HUDEP-2 (cell line): ENCODE data around the gene KLHL9.
"Not testable (repeated sequence)": the region's sequence is repeated elsewhere in the genome, so short reads cannot be mapped to it uniquely, and the experiment has no call there.

Experiments used
- DNase-seq, 76 experiments: peaks; one replicate each; lab custom pipeline; 2025; ENCODE audit not compliant: unreplicated experiment in 76 of 76; lab: John Stamatoyannopoulos, UW

The KLHL9 gene, protein sequence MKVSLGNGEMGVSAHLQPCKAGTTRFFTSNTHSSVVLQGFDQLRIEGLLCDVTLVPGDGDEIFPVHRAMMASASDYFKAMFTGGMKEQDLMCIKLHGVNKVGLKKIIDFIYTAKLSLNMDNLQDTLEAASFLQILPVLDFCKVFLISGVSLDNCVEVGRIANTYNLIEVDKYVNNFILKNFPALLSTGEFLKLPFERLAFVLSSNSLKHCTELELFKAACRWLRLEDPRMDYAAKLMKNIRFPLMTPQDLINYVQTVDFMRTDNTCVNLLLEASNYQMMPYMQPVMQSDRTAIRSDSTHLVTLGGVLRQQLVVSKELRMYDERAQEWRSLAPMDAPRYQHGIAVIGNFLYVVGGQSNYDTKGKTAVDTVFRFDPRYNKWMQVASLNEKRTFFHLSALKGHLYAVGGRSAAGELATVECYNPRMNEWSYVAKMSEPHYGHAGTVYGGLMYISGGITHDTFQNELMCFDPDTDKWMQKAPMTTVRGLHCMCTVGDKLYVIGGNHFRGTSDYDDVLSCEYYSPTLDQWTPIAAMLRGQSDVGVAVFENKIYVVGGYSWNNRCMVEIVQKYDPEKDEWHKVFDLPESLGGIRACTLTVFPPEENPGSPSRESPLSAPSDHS

DNA sequence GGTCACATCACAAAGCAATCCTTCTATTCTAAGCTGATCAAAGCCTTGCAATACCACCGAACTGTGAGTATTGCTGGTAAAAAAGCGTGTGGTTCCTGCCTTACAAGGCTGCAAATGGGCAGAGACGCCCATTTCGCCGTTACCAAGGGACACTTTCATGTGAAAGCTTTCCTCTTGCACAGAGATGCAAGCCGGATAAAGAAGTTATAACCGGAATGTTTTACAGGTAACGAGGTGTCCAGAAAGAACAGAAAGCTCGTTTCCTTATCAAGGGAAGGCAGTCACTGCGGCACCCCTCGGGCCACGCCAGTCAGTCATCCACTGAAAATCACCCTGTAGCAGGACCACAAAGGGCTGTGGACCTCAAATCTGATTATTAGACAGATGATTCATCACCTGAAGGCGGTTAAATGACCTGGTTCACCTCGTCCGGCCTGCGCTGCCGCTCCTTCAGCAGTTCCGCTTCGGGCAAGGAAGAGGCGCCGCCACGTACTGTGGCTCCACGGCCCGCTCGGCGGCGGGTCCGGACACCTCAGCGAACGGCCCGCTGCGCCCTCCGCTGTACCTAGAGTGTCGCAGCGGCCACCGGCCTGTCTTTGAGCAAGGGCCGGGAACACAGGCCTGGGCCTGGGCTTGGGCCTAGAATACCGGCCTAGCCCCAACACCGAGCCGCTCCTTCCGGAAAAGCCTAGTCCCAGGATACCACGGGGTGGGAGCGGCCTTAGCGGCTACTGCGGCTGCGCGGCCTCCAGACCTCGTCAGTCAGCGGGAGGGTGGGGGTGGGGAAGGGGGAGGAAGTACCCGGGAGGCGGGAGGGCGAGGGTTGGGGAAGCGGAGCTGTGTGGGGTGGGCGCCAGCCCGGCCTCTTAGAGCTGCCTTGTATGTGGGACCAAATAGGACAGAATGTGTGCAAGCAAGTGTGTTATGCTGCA lies at the start of gene KLHL9:
Gene KLHL9 (minus strand): TSS at position 704 of the 932 bp plus-strand sequence. CDS start 545 bp downstream, at position 159.
- DNase-seq, result peak in 75 of 76 experiments; percentile 20 to 90 (median 79)

DNA sequence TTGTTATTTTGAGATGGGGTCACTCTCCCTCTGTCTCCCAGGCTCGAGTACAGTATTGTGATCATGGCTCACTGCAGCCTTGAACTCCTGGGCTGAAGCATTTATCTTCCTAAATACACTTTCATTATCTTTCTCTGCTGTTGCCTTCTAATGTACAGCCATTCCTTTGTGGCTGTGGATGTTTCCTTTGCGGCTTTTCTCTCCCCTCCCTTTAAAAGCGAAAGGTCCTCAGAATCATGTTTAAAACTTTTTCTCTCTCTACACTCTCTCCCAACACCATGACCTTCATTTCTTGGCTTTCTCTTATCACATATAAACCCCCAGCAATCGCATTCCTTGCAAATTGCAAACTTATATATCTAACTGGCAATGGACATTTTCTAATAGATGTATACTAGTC lies 48.4 kb upstream of the KLHL9 start:
- no peak for DNase-seq

DNA sequence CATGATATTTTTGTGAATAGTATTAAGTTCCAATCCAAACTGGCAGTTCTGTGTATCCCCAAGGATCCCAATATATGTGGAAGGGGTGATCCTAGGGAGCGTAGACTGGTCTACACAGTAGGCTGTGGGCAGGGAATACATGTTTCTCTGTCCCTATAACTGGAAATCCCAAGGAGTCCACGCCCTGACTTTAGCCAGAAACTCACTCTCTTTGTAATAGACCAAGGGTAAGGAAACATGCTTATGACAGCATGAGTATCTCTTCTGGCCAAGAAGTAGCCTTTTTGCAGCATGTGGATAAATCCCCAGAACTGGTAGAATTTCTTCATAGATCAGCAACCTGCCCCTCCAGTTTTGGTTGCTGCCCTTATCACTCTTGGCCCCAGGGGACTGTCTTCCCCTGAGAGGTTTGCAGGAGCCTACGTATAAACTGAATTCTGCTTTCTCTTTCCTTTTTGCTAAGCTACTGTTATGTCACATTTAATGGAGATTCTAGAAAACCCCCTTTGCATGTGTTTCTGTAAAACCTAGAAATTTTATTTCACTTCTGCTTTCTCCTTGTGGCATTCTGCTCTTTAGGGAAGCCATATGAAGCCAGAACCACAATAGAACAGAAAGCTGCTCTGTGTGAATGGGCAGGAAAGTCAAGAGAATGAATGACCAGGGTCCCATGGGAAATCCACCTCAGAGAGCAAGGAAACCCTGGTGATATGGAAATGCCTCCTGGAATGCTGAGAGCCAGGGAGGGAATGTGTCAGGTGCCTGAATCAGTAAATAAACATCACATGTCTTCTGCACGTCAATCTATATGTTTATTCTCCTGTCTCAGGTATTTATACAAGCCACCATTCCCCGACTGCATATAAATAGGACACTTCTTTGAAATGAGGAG lies 46.5 kb upstream of the KLHL9 start:
- no peak for DNase-seq

DNA sequence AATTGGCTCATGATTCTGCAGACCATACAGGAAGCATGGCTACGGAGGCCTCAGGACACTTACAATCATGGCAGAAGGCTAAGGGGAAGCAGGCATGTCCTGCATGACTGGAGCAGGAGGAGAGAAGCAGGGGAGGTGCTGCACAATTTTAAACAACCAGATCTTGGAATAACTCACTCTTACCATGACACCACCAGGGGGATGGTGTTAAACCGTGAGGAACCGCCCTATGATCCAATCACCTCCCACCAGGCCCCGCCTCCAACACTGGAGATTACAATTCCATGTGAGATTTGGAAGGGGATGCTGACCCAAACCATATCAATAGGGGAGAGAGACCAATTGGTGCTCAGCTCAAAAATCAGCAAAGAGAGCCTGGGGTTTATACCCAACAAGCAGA lies 36.3 kb upstream of the KLHL9 start:
- not testable (repeated sequence) for DNase-seq

DNA sequence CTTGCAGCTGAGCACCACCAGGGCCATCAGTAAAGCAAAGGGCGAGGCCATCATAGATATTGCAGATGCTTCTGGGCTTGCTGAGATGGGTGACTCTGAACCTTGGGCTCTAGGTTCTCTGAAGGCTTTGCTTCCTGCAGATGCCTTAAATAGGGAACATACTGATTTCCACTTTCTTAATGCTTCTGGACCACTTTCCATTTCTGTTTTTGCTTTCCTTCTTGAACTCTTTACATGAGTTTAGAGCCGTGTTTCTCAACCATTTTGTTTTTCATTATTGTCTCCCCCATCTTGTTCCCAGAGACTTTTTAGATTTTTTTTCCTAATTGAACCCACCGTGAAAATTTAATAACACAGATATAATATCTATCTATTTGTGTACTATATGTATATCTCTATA lies 32.8 kb upstream of the KLHL9 start, which contains the start of gene IFNA13:
Gene IFNA13 (minus strand): TSS at position 101 of the 400 bp plus-strand sequence. CDS start 47 bp downstream, at position 54.
- no peak for DNase-seq

DNA sequence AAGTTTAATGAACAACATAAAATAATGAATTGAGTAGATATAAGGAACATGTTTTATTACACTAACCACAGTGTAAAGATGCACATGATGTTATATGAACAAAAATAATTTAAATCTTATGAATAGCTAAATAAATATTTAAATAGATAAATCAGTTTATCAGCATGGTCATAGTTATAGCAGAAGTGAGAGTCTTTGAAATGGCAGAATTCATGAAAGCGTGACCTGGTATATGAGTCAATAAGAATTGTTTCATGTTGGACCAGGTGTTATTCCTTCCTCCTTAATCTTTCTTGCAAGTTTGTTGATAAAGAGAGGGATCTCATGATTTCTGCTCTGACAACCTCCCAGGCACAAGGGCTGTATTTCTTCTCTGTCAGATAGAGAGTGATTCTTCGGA lies 32.0 kb upstream of the KLHL9 start:
- DNase-seq, result not testable (repeated sequence)

DNA sequence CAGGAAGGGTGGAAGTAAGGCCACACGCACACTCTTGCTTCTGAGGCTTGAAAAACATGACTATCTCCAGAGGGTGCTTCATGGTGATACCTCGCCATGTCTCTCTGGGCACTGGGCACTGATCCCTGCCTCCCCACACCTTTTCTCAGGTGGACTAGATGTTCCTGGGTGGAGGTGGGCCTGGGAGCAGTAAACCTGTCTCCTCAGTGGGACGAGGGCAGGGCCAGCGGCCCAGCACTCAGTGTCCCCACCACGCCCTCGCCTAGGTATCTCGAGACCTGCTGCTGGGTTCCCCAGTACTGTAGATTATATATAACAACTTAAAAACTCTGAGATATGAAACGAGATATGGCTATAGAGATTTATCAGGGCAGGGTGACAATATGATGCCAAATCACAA lies 27.1 kb upstream of the KLHL9 start:
- no peak for DNase-seq

DNA sequence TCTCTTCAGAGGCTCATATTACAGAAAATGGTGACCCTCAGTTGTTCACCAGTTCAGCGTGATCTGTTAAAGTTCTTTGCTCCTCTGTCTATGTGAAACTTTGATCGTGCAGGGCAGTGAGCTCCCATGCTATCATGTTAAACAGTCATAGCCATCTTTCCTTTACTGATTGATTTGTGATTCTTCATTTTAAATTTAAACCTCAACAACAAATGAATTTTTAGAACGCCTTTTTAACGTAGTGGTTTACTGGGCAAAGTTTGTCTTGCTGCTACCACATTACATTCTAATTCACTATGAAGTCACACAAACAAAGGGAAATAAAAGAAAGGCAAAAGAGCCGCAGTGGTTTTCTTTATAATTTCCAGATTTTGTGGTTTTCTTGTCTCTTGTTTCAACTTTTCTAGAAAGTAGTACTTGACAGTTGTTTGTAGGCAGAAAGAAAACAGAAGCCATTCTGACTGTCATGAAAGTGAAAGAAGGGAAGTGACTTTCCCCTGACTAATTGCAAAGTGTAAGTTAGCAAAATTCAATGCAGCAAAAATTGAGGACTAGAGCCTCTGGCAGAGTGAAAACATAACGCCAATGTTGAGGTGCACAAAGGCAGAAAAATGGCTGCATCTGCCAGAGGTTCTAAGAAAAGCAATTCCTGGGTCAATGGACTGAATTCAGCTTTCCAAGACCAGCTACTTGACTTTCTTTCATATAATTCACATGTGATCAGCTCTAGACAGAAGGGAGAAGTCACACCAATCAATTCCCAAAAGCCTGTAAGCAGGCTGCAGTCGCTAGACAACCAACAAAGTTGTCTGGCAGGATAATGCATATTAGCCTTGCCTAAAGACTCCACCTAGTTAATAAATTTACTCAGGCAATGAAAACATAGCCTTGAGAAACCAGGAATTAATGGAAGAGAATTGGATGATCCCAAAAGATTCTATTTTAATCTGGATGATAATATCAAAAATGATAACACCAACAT lies 22.6 kb upstream of the KLHL9 start:
- no peak for DNase-seq

DNA sequence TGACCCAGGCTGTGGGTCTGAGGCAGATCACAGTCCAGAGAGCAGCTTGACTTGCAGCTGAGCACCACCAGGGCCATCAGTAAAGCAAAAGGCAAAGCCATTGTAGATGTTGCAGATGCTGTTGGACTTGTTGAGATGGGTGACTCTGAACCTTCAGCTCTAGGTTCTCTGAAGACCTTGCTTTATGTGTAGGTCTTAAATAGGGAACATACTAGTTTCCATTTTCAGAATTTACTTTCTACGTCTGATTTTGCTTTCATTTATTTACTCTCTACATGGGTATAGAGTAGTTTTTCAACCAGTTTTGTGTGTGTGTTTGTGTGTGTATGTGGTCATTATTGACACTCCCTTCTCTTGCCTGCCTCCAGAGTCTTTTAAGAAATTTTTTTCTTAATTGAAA lies 15.6 kb upstream of the KLHL9 start, which contains the start of gene IFNA6:
Gene IFNA6 (minus strand): TSS at position 101 of the 400 bp plus-strand sequence. CDS start 0 bp downstream, at position 101.
- no peak for DNase-seq

DNA sequence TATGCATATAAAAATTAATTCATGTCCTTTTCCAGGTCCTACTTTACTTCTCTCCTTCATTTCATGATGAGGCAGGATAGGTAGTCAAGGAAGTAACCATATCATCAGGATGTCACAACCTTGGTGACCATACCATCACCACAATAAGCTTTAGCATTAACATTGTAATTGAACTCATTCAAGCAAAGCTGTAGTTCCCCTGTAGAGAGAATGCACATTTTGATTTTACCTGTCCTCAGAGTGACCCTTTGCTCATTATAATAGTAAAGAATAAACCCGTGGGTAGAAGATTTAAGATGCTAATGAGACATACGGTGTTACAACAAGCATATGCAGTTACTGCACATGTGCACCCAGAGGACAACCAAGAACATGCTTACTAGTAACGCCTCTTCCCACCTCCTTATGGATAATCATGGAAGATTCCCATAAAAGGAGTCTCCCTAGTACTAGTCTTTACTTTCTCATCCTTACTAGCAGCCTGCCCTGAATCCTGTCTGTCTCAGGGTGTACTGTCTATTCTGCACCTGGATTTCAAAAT lies 13.3 kb upstream of the KLHL9 start:
- DNase-seq, result no peak

DNA sequence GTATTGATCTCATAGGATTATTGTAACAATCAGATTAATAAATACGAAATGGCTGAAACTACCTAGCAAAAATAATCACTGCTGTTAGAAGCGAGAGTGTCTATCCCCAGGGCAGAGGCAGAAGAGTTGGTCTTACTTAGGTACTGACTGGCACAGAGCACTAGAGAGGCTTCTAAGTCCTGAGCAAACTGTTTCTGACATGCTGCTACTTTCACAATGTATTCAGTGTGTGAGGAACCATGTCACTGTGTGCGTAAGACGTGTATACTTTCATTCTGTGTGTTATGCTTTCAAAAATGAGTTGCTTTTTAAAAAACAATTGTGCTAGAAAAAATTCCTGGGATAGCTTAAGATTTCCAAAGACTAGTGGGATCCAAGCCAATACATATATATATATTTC lies 5.5 kb upstream of the KLHL9 start:
- DNase-seq, result no peak

DNA sequence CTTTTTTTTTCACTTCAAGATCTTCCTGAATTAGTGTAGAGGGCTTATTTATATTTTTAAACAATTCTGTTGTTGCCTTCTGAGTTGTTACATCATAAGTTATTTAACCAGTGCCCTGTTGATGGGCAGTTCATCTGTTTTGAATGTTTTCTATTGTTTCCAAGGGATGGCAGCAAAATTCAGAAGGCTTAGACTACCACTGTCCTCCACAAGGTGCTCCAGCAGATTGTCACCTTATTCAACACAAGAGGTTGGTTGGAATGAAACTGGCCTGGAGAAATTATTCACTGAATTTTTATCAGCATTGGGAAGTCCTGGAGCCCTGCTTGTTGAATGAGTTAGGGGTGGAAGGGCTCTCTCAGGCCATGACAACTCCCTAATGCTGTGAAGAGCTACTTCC lies 1.3 kb upstream of the KLHL9 start:
- DNase-seq, result peak in 2 of 76 experiments; percentile 3 to 10

DNA sequence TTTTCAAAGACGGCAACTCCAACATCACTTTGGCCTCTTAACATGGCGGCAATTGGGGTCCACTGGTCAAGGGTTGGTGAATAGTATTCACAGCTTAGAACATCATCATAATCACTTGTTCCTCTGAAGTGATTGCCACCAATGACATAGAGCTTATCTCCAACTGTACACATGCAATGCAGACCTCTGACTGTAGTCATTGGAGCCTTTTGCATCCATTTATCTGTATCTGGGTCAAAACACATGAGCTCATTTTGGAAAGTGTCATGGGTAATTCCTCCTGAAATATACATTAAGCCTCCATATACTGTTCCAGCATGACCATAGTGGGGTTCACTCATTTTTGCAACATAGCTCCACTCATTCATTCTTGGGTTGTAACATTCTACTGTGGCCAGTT lies 2.0 kb downstream of the KLHL9 start:
- peak in 10 of 76 experiments; percentile 2 to 25 (median 12) for DNase-seq

DNA sequence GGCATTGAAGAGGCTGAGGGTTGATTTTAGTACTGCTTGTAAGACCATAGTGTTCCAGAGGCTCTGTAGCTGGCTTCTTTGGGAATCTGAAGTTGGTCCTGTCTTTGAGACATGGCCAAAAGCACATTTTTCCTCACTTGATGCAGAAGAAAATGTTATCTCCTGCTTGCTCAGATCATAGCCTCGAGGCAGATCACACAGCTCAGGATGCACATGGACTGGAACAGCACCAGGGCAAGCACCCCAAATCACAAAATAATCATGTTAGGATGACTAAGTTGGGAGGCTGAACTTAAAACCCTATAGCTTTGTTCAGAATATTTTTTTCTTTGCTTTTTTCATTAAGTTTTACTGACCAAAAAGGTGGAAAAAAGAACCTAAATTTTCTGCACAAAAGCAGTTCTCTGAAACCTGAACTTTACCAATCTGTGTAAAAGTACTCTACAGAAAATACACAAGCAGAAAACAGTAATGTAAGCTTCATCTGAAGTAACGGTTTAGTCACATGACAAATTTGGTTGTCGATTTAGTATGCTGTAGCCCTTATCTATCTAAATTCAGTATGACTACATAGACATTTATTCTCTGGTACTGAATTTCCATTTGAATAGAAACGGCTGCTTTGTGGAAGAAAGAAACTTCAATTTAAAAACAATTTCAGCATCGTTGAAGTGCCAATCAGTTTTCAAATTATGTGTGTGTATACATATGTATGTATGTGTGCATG lies 3.4 kb downstream of the KLHL9 start:
- DNase-seq, result no peak

DNA sequence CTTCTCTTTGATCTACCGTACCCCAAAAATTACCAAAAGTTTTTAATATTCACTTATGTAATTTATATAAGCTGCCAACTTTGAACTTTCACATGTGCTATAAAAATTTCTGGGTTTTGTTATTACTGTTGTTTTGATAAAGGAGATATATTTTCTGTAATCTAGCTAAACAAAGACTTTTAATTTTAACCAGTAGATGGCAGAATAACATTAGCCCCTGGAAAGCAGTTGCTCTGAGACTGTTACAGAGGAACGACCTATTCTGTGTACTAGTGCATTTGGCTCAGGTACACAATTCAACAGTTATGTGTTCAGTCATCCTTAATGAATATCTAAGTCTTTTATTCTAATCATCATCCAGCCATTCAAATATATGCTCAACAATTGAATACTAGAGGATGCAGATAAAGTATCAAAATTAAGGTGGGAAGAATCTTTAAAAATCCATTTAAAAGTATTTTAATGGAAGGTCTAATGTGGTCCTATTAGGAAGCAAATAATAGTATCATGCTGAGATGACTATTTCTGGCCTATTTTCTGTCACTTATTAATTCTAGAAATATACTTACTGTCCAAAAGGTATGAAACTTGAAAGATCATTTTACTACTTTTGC lies 8.6 kb downstream of the KLHL9 start:
- peak in 22 of 76 experiments; percentile 2 to 47 (median 23) for DNase-seq

DNA sequence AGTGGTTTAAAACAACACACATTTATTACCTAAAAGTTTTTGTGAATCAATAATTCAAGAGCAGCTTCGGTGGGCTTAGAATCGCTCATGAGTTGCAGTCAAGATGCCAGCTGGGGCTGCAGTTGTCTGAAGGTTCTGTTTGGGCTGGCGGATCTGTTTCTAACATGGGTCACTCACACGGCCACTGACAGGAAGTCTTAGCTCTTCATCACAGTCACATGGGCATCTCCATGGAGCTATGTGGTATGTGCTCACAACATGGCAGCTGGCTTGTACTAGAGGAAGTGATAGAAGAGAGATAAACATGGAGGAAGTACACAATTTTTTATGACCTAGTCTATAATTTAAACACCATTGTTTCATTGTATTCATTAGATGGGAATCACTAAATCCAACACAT lies 11.2 kb downstream of the KLHL9 start:
- DNase-seq, result no peak

DNA sequence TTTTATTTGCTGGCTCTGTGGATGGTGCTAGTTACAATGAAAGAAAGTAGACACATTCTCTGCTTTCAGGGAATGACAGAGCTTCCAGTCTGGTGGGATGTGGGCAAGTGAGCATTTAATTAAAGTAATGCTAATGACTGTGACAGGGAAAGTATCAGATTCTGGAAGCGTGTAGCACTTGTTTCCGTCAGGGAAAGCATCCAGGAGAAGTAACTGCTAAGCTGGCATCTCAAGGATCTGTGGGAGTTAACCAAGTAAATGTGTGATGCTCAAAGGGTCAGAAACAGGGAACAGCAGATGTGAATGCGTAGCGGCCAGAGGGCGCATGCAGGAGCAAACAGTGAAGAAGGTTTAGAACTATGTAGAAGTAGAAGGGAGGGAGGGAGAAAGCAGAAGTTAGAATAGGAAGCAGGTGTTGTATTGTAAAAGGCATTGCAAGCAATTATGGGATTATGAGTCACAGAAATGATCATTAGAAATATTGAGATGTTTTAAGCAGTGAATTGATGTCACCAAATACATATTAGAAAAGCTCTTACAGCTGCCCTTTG lies 12.2 kb downstream of the KLHL9 start:
- DNase-seq, result no peak
